Measurements from ENCODE around the gene ATP6V0B. TPM values are rescaled to one million over a fixed set of nuclear protein-coding genes. Genes with fewer than 3 reads are reported as not detected.

The ATP6V0B gene
- total and polyA plus RNA-seq, 10 of the 15 experiments (the other 5 are each of a cell fraction or from before 2014, with no cell fraction given): 65.3 to 250 (median 144) TPM

DNA sequence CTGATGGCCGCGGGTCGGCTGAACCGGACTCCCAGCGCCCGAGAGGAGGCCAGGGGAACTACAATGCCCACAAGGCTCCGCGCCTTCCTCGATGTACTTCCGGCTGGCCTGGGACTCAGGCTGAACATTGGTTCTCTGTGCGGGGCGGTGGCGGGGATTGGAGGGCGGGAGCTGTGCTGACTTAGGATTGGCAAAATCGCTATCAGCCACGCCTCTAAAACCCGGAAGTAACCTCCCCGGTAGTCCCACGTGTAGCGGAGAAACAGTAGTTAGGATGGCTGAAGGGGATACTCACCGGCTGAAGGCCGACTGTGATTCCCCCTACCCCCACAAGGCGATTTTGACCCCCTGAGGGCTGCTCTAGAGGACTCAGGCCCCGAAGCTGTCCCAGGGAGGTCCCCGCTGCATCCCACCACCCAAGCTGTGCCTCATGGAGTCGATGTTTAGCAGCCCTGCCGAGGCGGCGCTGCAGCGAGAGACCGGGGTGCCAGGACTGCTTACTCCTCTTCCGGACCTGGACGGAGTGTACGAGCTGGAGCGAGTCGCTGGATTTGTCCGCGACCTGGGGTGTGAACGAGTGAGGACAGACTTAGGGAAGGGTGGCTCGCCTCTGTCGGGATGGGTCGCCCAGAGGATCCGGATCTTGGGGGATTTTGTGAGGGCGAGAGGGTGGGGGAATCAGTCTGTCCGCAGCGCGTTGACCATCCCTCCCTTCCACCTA, 4.9 kb upstream of the ATP6V0B start, which contains the start of gene DPH2 (continued):
- TF ChIP-seq TBL1XR1 (IDR thresholded peaks at IDR 0.05; ENCODE audit: low read depth, low read length) (no peak), SREBF2 (IDR thresholded peaks at IDR 0.05; ENCODE audit: low read length) (no peak; the same call in 1 of the 2 replicates), JUND (IDR thresholded peaks at IDR 0.05; ENCODE audit: low read depth, low read length) (no peak), CREB1 (IDR thresholded peaks at IDR 0.05; ENCODE audit: low read depth) (peak; percentile 83), USF2 (IDR thresholded peaks at IDR 0.05; ENCODE audit: borderline replicate concordance, low read depth, low read length) (peak; percentile 60), NR2C1 (IDR thresholded peaks at IDR 0.05) (peak; percentile 98), JUNB (IDR thresholded peaks at IDR 0.05) (no peak), MTA2 (IDR thresholded peaks at IDR 0.05; ENCODE audit: low read depth) (peak; percentile 89), SIX5 (IDR thresholded peaks at IDR 0.05; ENCODE audit: low read depth, low read length, severe bottlenecking) (peak; percentile 93), SMAD1 (IDR thresholded peaks at IDR 0.05; ENCODE audit: low read depth, partially characterized antibody) (no peak), RFX5 (IDR thresholded peaks at IDR 0.05; ENCODE audit: low read depth, low read length) (no peak), NR2C2 (IDR thresholded peaks at IDR 0.05; ENCODE audit: borderline replicate concordance, control insufficient read depth, insufficient read length, low read depth) (no peak), ZNF24 (IDR thresholded peaks at IDR 0.05) (no peak), GABPA (IDR thresholded peaks at IDR 0.05; ENCODE audit: low read depth) (peak; percentile 96), KAT2A (conservative IDR thresholded peaks at IDR 0.05; ENCODE audit: control insufficient read depth, low read depth, low read length) (no peak), EED (IDR thresholded peaks at IDR 0.05; ENCODE audit: low read depth) (no peak)
- TF ChIP-seq, protein P1, sequence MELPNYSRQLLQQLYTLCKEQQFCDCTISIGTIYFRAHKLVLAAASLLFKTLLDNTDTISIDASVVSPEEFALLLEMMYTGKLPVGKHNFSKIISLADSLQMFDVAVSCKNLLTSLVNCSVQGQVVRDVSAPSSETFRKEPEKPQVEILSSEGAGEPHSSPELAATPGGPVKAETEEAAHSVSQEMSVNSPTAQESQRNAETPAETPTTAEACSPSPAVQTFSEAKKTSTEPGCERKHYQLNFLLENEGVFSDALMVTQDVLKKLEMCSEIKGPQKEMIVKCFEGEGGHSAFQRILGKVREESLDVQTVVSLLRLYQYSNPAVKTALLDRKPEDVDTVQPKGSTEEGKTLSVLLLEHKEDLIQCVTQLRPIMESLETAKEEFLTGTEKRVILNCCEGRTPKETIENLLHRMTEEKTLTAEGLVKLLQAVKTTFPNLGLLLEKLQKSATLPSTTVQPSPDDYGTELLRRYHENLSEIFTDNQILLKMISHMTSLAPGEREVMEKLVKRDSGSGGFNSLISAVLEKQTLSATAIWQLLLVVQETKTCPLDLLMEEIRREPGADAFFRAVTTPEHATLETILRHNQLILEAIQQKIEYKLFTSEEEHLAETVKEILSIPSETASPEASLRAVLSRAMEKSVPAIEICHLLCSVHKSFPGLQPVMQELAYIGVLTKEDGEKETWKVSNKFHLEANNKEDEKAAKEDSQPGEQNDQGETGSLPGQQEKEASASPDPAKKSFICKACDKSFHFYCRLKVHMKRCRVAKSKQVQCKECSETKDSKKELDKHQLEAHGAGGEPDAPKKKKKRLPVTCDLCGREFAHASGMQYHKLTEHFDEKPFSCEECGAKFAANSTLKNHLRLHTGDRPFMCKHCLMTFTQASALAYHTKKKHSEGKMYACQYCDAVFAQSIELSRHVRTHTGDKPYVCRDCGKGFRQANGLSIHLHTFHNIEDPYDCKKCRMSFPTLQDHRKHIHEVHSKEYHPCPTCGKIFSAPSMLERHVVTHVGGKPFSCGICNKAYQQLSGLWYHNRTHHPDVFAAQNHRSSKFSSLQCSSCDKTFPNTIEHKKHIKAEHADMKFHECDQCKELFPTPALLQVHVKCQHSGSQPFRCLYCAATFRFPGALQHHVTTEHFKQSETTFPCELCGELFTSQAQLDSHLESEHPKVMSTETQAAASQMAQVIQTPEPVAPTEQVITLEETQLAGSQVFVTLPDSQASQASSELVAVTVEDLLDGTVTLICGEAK (IDR thresholded peaks at IDR 0.05; ENCODE audit: borderline replicate concordance): peak; percentile 98
- TF ChIP-seq, protein P2, sequence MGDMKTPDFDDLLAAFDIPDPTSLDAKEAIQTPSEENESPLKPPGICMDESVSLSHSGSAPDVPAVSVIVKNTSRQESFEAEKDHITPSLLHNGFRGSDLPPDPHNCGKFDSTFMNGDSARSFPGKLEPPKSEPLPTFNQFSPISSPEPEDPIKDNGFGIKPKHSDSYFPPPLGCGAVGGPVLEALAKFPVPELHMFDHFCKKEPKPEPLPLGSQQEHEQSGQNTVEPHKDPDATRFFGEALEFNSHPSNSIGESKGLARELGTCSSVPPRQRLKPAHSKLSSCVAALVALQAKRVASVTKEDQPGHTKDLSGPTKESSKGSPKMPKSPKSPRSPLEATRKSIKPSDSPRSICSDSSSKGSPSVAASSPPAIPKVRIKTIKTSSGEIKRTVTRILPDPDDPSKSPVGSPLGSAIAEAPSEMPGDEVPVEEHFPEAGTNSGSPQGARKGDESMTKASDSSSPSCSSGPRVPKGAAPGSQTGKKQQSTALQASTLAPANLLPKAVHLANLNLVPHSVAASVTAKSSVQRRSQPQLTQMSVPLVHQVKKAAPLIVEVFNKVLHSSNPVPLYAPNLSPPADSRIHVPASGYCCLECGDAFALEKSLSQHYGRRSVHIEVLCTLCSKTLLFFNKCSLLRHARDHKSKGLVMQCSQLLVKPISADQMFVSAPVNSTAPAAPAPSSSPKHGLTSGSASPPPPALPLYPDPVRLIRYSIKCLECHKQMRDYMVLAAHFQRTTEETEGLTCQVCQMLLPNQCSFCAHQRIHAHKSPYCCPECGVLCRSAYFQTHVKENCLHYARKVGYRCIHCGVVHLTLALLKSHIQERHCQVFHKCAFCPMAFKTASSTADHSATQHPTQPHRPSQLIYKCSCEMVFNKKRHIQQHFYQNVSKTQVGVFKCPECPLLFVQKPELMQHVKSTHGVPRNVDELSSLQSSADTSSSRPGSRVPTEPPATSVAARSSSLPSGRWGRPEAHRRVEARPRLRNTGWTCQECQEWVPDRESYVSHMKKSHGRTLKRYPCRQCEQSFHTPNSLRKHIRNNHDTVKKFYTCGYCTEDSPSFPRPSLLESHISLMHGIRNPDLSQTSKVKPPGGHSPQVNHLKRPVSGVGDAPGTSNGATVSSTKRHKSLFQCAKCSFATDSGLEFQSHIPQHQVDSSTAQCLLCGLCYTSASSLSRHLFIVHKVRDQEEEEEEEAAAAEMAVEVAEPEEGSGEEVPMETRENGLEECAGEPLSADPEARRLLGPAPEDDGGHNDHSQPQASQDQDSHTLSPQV (IDR thresholded peaks at IDR 0.05): no peak
- TF ChIP-seq, protein P3, sequence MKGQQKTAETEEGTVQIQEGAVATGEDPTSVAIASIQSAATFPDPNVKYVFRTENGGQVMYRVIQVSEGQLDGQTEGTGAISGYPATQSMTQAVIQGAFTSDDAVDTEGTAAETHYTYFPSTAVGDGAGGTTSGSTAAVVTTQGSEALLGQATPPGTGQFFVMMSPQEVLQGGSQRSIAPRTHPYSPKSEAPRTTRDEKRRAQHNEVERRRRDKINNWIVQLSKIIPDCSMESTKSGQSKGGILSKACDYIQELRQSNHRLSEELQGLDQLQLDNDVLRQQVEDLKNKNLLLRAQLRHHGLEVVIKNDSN (IDR thresholded peaks at IDR 0.05; ENCODE audit: borderline replicate concordance, extremely low read length, insufficient read depth, low read depth, low read length): peak; percentile 61
- TF ChIP-seq, protein P4, sequence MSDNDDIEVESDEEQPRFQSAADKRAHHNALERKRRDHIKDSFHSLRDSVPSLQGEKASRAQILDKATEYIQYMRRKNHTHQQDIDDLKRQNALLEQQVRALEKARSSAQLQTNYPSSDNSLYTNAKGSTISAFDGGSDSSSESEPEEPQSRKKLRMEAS (IDR thresholded peaks at IDR 0.05; ENCODE audit: low read depth, low read length): peak; percentile 93; the same call in 1 of the 2 replicates

Data from GM12878 (cell line).